GM18507 (cell line): ENCODE data around the gene TOMM40.
"Not testable (repeated sequence)": the region's sequence is repeated elsewhere in the genome, so short reads cannot be mapped to it uniquely, and the experiment has no call there.

Experiments used
- DNase-seq: peaks from one replicate; pipeline ENCODE4 v3.0.0; 2011; ENCODE audit warnings: low read depth; ENCODE audit not compliant: insufficient read length; ENCODE audit errors: extremely low spot score
- FAIRE-seq: peaks from 2 replicates; lab custom pipeline; 2011; peaks lifted over from hg19 to GRCh38; lab: Jason Lieb, UNC

Gene TOMM40

GRCh38 chr19:44891016-44891882 lies at the start of gene TOMM40:
Gene TOMM40, plus strand, starts transcription at chr19:44891254. Its CDS starts 162 bp downstream, at chr19:44891416.
- FAIRE-seq (peak; percentile 100), DNase-seq (no peak)

GRCh38 chr19:44845286-44845611 lies 45.8 kb upstream of the TOMM40 start:
- DNase-seq (no peak), FAIRE-seq (no peak)

- FAIRE-seq (peak; percentile 86), DNase-seq (peak; percentile 99)
Measured at GRCh38 chr19:44845612-44846454, 45.2 kb upstream of the TOMM40 start, which contains the start of gene NECTIN2. Gene NECTIN2, plus strand, starts transcription at chr19:44846297. Its CDS starts 229 bp downstream, at chr19:44846526.

GRCh38 chr19:44846455-44847143 lies 44.5 kb upstream of the TOMM40 start:
- no peak for FAIRE-seq
- no peak for DNase-seq

- FAIRE-seq (no peak), DNase-seq (no peak)
Measured at GRCh38 chr19:44847144-44848035, 43.7 kb upstream of the TOMM40 start.

GRCh38 chr19:44848036-44848811 lies 42.8 kb upstream of the TOMM40 start:
- FAIRE-seq (no peak), DNase-seq (no peak)

- no peak for DNase-seq
- FAIRE-seq, result no peak
Measured at GRCh38 chr19:44848812-44849447, 42.1 kb upstream of the TOMM40 start.

- DNase-seq, result no peak
- no peak for FAIRE-seq
Measured at GRCh38 chr19:44850641-44851109, 40.4 kb upstream of the TOMM40 start.

- FAIRE-seq, result no peak
- no peak for DNase-seq
Measured at GRCh38 chr19:44851427-44851826, 39.6 kb upstream of the TOMM40 start.

GRCh38 chr19:44855606-44856005 lies 35.4 kb upstream of the TOMM40 start:
- no peak for DNase-seq
- no peak for FAIRE-seq

- DNase-seq (no peak), FAIRE-seq (no peak)
Measured at GRCh38 chr19:44856421-44857083, 34.5 kb upstream of the TOMM40 start.

GRCh38 chr19:44857837-44858236 lies 33.2 kb upstream of the TOMM40 start:
- no peak for FAIRE-seq

GRCh38 chr19:44861576-44861975 lies 29.5 kb upstream of the TOMM40 start:
- not testable (repeated sequence) for DNase-seq, FAIRE-seq

More at GRCh38 chr19:44857837-44858236, 33.2 kb upstream of the TOMM40 start:
- DNase-seq, result no peak

- FAIRE-seq (no peak), DNase-seq (no peak)
Measured at GRCh38 chr19:44863990-44864389, 27.1 kb upstream of the TOMM40 start.

- DNase-seq (no peak), FAIRE-seq (no peak)
Measured at GRCh38 chr19:44865196-44865767, 25.8 kb upstream of the TOMM40 start.

- FAIRE-seq (no peak), DNase-seq (no peak)
Measured at GRCh38 chr19:44866664-44867063, 24.4 kb upstream of the TOMM40 start.

- no peak for FAIRE-seq
Measured at GRCh38 chr19:44867578-44867977, 23.5 kb upstream of the TOMM40 start.

More at GRCh38 chr19:44867578-44867977, 23.5 kb upstream of the TOMM40 start:
- no peak for DNase-seq
